Left lung (tissue), 10 donors: ENCODE data around the gene CNTRL. TPM values are rescaled to one million over a fixed set of nuclear protein-coding genes. Genes with fewer than 3 reads are reported as not detected.
"Not testable (repeated sequence)": the region's sequence is repeated elsewhere in the genome, so short reads cannot be mapped to it uniquely, and the experiment has no call there.

Source experiments
- ATAC-seq: fragments of 200-7000 bp; cut with Tn5 transposase; one replicate; pipeline ENCODE4 v1.9.1; 2020; ENCODE audit warnings: moderate library complexity
- DNase-seq, 4 donors: peaks; one replicate each; pipeline ENCODE4 v3.0.0-alpha.2; 2013 to 2020
- H3K27ac ChIP-seq, 2 donors: fragments of 200-600 bp; sonication (generic) in 1 of 2; one replicate each; pipeline versions ENCODE4 v1.5.0 to v1.8.0; 2020 to 2021
- H3K27me3 ChIP-seq, 2 donors: fragments of 200-600 bp; sonication (generic) in 1 of 2; one replicate each; pipeline versions ENCODE4 v1.5.0 to v1.8.0; 2020 to 2021
- H3K36me3 ChIP-seq, 2 donors: fragments of 200-600 bp; sonication (generic) in 1 of 2; one replicate each; pipeline versions ENCODE4 v1.5.0 to v1.8.0; 2020 to 2021
- H3K4me1 ChIP-seq, 2 donors: fragments of 200-600 bp; one replicate each; pipeline ENCODE4 v1.8.0; 2021
- H3K4me3 ChIP-seq, 2 donors: fragments of 200-600 bp; sonication (generic) in 1 of 2; one replicate each; pipeline versions ENCODE4 v1.5.0 to v1.8.0; 2020 to 2021; ENCODE audit warnings: mild to moderate bottlenecking in 1 of 2
- H3K9me3 ChIP-seq, 2 donors: fragments of 200-600 bp; sonication (generic) in 1 of 2; one replicate each; pipeline versions ENCODE4 v1.5.0 to v1.8.0; 2020 to 2021
- intact Hi-C, 2 donors: fragments of 100-400 bp; cut with DNase I; formaldehyde crosslinking; loops; one replicate each; pipeline versions ENCODE4 v1.11.2 to v1.14.2; 2022
- polyA plus RNA-seq, 6 donors: library from polyadenylated mRNA; unstranded; fragments of 120-200 nt; gene quantifications; one replicate each; pipeline ENCODE4 v1.2.1, GENCODE V29; 2013; ENCODE audit not compliant: insufficient read length in 6 of 6
- total RNA-seq, 2 donors: library from RNA; stranded (reverse); fragmentation: NEBNext Ultra II Directional; extraction: Animal tissue kit (Norgen Biotek cat#: 25700); gene quantifications; one replicate each; pipeline ENCODE4 v1.2.1, GENCODE V29; 2021
- TF ChIP-seq, protein P1 (sequence below), 2 donors: fragments of 200-600 bp; sonication (generic) in 1 of 2; IDR thresholded peaks; one replicate each; pipeline versions ENCODE4 v1.5.0 to v1.8.0; 2021; ENCODE audit warnings: antibody characterized with exemption in 2 of 2
- donor health status: DM: no; HTN: yes; CAD: no.
- donor health status: DM: no; HTN: no; CAD: no.

CNTRL gene
- total and polyA plus RNA-seq, 8 donors: 13.6 to 67.6 (median 51.6) TPM

DNA sequence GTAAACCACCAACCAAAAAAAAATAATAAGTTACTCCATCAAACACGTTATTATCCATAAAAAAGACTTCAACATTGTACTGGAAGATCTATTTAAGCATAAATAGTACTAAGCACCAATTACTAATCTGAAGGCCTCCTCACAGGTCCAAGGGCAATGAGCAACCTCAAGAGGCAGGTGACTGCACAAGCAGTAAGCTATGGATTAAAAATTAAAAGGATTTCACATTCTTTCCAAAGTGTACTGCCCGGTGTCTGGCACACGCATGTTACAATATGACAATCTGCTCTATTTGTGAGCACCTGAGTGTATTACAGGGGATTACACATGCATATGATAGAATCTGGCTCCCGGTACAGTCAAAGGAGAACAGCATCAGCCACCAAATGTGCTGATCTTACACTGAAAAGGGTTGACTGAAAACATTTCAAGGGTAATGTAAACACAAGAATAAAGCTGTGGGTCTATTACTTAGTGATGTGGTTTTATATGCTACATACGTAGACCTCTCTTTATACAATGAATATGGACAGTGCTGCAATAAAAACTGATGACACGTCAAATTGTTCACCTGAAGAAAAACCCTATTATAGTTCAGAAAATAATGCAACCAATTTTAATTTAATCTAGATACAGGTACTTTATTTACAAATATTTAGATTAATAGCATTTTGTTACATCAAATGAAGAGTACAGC is 104.1 kb downstream of the CNTRL start:
- Histone ChIP-seq H3K27ac (no peak overlapping the region), H3K9me3 (no peaks in the 10 kb centered on the region), H3K36me3 (peaks cover 0 to 80% of the 10 kb centered on the region in 2 donors), H3K27me3 (no peaks in the 10 kb centered on the region), H3K4me3 (no peak overlapping the region), H3K4me1 (peaks cover 8 to 28% of the 10 kb centered on the region in 2 donors)
- intact Hi-C loops: no loop called here
- peak; percentile 39 for ATAC-seq
- no peak for DNase-seq
- TF ChIP-seq, protein P1, sequence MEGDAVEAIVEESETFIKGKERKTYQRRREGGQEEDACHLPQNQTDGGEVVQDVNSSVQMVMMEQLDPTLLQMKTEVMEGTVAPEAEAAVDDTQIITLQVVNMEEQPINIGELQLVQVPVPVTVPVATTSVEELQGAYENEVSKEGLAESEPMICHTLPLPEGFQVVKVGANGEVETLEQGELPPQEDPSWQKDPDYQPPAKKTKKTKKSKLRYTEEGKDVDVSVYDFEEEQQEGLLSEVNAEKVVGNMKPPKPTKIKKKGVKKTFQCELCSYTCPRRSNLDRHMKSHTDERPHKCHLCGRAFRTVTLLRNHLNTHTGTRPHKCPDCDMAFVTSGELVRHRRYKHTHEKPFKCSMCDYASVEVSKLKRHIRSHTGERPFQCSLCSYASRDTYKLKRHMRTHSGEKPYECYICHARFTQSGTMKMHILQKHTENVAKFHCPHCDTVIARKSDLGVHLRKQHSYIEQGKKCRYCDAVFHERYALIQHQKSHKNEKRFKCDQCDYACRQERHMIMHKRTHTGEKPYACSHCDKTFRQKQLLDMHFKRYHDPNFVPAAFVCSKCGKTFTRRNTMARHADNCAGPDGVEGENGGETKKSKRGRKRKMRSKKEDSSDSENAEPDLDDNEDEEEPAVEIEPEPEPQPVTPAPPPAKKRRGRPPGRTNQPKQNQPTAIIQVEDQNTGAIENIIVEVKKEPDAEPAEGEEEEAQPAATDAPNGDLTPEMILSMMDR (IDR thresholded peaks at IDR 0.05): no peak

DNA sequence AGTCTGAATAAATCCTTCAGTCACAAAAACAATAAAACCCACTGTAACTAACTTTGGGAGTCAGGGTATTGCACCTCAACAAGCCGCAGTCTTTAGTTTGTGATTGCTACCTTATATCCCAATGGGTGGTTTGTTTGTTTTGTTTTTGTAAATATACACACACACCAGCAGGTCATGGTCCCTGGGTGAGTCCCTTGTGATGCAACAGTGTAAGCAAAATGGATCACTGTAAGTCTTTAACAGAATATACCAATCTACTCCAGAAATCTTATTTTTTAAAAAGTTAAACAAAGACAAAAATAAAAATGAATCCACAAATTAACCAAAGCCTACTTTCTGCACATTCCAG is 104.6 kb downstream of the CNTRL start:
- H3K36me3 ChIP-seq: peaks cover 0 to 78% of the 10 kb centered on the region in 2 donors
- H3K27ac ChIP-seq, ATAC-seq, H3K9me3 ChIP-seq, intact Hi-C loops, H3K4me3 ChIP-seq, DNase-seq, H3K27me3 ChIP-seq: not testable (repeated sequence)
- H3K4me1 ChIP-seq: peaks cover 8 to 33% of the 10 kb centered on the region in 2 donors

DNA sequence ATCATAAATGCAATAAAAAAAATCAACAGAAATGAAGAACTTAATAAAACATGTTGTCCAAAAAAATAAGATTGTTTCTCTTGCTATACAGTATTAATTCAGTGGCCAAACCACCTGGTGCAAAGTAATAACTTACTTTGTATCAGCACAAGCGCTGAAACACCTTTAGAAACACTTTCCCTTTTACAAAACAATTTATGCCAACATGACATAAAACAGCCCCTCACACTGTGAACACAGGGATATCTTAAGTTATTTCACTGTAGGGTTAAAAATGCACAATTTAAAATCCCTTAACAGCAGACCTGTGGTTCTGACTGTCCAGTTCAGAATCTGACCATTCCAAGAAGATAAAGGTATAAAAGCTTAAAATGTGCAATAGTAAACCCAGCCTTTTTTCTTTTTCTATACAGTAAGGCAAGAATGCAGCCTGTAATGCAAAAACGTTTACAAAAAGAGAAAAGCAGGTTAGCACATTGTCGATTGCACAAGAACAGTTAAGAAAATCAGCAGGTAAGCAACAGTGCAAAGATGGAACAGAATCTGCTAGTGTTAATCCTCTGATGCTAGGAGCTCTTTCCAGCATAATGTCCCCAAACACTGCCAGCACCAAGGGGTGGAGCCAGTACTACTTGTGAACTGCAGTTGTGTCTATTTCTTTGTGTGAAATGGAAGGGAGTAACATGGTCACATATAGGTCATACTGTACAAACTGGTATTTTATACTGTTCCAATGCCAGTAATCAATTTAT is 105.4 kb downstream of the CNTRL start:
- H3K4me1 ChIP-seq: peaks cover 8 to 41% of the 10 kb centered on the region in 2 donors
- peaks cover 0 to 70% of the 10 kb centered on the region in 2 donors for H3K36me3 ChIP-seq
- H3K4me3 ChIP-seq: no peak overlapping the region
- H3K27me3 ChIP-seq: no peaks in the 10 kb centered on the region
- ATAC-seq: no peak
- intact Hi-C loops: no loop called here
- no peak overlapping the region for H3K27ac ChIP-seq
- no peaks in the 10 kb centered on the region for H3K9me3 ChIP-seq
- TF ChIP-seq, protein P1 (IDR thresholded peaks at IDR 0.05): no peak
- DNase-seq: no peak

DNA sequence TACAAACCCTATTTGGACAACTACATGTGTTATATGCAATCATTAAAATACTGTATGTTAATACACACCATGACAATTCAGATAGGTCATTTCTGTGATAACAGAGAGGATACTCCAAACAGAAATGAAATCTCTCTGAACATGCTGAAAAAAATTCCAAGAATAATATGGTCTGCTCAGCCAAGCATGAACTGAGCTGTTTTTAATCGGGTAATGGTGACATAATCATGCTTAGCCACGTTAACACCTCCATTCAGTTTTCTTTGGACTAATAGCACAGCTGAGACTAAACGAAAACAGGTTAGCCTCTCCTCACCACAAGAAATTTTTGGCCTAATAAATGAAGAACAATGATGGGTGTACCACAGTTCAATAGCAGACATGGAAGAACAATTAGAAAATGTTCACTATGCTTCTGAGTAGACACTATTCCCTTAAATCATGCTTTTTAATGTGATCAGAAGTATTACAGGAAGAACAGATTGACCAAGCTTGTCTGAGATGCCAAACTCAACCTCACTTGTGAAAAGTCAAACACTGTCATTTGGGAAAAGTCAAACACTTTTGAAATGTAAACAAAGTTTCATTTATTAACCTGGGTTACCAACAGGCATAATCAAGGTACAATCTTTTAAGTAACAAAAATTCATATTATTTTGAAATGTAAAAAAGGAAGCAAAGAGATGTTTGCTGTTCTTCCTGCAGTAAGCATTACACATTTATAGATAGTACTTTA is 107.5 kb downstream of the CNTRL start:
- intact Hi-C loops: no loop called here
- H3K4me1 ChIP-seq: peaks cover 8 to 56% of the 10 kb centered on the region in 2 donors
- no peaks in the 10 kb centered on the region for H3K27me3 ChIP-seq
- peaks cover 0 to 56% of the 10 kb centered on the region in 2 donors for H3K36me3 ChIP-seq
- H3K9me3 ChIP-seq: no peaks in the 10 kb centered on the region
- no peak overlapping the region for H3K27ac ChIP-seq
- no peak overlapping the region for H3K4me3 ChIP-seq
- DNase-seq (no peak), ATAC-seq (peak; percentile 56)
- TF ChIP-seq, protein P1 (IDR thresholded peaks at IDR 0.05): no peak

DNA sequence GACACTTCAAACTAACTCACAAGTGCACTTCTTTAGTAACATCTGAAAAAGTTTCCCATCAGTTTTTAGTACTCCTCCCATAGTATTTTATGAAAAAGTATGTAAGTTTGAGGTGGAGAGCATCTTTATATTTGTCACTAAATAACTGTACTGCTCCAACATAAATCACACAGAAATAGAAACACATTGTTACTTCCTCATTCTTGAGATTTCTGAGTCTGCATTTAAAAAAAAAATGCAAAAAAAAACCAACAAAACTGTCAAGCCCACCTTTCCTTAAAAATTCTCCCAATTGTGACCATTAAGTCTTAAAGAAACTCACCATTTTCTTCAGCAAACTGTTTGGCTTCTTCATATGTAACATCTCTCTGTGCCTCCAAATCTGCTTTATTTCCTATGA is 108.2 kb downstream of the CNTRL start:
- TF ChIP-seq, protein P1 (IDR thresholded peaks at IDR 0.05): no peak
- H3K27me3 ChIP-seq: no peaks in the 10 kb centered on the region
- no peaks in the 10 kb centered on the region for H3K9me3 ChIP-seq
- ATAC-seq (peak; percentile 13), DNase-seq (no peak)
- H3K36me3 ChIP-seq: peaks cover 0 to 51% of the 10 kb centered on the region in 2 donors
- H3K4me1 ChIP-seq: peaks cover 8 to 63% of the 10 kb centered on the region in 2 donors
- H3K4me3 ChIP-seq: no peak overlapping the region
- intact Hi-C loops: no loop called here
- peak overlapping the region in 1 of 2 donors; percentile 9 for H3K27ac ChIP-seq
